Activated naive CD4-positive, alpha-beta T cell treated with Interleukin-2 at 50 U/mL for 16 hours (primary cell): Measurements from ENCODE around the gene WNT9A.
"Not testable (repeated sequence)": the region's sequence is repeated elsewhere in the genome, so short reads cannot be mapped to it uniquely, and the experiment has no call there.

Experiments used
- DNase-seq: peaks from one replicate; pipeline ENCODE4 v3.0.0-alpha.2; 2020

WNT9A gene

DNA sequence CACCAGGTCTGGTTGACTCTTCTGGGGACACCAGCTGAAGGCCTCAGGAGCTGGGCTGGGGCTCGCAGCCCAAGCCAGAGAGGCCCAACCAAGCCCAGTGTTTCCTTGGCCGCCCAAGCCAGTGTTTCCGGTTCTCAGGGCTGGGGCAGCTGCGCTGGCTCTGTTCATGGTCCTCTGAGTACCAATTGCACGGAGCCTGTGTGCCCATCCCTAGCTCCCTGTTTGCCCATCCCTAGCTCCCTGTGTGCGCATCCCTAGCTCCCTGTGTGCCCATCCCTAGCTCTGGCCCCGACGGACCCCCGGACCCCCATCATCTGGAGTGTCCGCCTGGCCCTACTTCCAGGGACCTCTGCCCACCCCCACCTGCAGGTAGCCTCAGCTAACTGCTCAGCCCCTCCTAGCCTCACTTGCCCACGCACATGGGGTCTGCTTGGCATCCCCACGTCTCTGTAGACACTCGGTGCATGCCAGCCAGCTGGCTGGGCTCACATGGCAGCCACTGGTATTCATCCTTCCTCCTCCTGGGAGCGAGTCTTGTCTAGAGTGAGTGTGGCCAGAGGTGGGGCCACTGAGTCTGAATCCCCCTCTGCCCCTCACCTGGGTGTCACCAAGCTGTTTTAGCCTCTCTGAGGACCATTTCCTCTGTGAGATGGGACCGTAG lies 64.0 kb downstream of the WNT9A start:
- no peak for DNase-seq

- no peak for DNase-seq
Measured at GRCh38 chr1:227883073-227883520, 64.6 kb downstream of the WNT9A start.

DNA sequence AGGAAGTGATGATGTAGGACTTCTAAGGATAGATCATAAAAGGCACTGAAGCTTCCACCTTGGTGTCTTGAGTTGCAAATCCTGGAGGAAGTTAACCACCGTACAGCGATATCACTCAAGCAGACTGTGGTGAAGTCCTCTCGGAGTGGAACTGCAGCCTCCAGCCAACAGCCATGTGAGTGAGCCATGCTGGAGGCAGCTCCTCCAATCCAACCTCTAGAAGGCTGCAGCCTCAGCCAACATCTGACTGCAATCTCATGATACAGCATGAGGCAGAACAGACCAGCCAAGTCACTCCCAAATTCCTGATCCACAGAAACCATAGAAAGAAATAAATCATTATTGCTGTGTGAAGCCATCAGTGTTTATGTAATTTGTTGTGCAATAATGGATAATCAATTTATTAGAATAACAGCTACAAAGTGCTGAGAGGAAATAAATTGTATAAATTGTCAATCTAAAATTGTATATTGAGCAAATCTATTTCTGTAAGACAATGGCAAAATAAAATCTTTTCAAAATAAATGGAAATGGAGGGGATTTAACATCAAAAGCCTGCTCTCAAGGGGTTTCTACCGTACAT lies 67.3 kb downstream of the WNT9A start:
- DNase-seq = no peak

DNA sequence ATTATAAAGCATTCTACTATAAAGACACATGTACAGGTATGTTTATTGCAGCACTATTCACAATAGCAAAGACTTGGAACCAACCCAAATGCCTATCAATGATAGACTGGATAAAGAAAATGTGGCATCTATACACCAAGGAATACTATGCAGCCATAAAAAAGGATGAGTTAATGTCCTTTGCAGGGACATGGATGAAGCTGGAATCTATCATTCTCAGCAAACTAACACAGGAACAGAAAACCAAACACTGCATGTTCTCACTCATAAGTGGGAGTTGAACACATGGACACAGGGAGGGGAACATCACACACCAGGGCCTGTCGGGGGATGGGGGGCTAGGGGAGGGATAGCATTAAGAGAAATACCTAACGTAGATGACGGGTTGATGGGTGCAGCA lies 69.9 kb downstream of the WNT9A start:
- DNase-seq = not testable (repeated sequence)

GRCh38 chr1:227871892-227872291 lies 75.8 kb downstream of the WNT9A start:
- DNase-seq = not testable (repeated sequence)

DNA sequence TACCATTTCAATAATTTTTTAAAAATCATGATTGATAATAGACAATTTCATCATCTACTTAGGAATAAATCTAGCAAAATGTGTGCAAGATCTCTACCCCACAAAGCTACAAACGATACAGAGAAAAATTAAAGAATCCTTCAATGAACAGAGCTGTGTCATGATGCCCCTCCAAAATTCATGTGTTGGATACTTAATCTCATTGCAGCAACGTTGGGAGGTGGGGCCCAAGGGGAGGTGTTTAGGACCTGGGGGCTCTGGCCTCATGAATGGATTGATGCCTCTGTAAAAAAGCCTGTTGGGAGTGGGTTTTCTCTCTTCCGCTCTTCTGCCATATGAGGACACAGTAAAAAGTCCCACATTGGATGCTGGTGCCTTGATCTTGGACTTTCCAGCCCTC lies 77.4 kb downstream of the WNT9A start:
- DNase-seq = no peak

DNA sequence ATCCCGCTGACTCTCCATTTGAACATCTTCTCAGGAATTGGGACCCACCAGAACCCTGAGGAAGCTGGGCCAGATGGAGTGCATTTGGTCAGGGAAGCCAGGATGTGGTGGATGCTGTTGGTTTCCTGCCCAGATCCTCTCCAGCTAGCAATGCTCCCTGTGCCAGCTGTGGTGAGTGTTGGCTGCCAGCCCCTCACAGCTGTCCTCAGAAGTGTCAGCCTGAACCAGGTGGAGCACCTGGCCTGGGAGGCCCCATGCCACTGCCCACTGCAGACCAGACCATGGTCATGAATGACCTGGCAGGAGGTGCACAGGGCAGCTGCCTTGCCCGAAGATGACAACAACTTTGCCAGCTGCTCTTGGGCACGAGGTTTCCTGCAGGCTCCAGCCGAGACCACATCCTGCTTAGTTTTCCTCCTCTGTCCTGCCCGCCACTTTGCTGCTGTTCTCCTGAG lies 77.9 kb downstream of the WNT9A start:
- DNase-seq = no peak

DNA sequence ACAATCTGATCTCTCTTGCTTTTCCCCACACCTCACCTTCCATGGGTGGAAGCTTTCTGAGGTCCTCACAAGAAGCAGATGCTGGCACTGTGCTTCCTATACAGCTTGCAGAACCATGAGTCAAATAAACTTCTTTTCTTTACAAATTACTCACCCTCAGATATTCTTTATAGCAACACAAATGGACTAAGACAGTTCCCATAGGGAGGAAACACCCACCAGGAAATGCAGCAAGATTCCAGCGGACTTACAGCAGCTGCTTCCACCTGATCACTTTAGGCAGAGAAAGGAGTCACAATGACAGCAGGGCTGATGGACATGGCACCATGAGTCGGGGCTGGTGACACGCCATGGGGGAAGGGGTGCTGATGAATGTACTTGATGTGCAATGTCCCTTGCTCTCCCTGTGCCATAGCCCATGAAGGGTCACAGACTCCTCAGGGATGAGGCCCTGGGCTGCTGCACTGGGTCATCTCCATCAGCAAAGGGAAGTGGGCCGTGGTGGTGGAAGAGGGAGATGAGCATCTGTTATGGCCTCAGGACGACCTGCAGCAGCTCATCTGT lies 78.4 kb downstream of the WNT9A start:
- DNase-seq = no peak
